Colon (tissue), 2 donors: Measurements from ENCODE around the gene ABTB1.
"Not testable (repeated sequence)": the region's sequence is repeated elsewhere in the genome, so short reads cannot be mapped to it uniquely, and the experiment has no call there.

Source experiments
- FAIRE-seq: peaks from 2 replicates; lab custom pipeline; 2012; peaks lifted over from hg19 to GRCh38; lab: Jason Lieb, UNC
- donor health status: control.
- donor health status: control.

ABTB1 gene

GRCh38 chr3:127673191-127674100 lies 694 bp downstream of the ABTB1 start:
- no peak for FAIRE-seq

GRCh38 chr3:127674101-127674721 lies 1.5 kb downstream of the ABTB1 start:
- no peak for FAIRE-seq

- FAIRE-seq: no peak
These were observed 2.0 kb downstream of the ABTB1 start for GRCh38 chr3:127674790-127675189.

- FAIRE-seq: no peak
These were observed 3.1 kb downstream of the ABTB1 start for GRCh38 chr3:127675651-127676391.

GRCh38 chr3:127676456-127676855 lies 3.7 kb downstream of the ABTB1 start:
- no peak for FAIRE-seq

- FAIRE-seq: no peak
These were observed 4.2 kb downstream of the ABTB1 start for GRCh38 chr3:127676921-127677351.

GRCh38 chr3:127677541-127678314 lies 5.0 kb downstream of the ABTB1 start:
- no peak for FAIRE-seq

- FAIRE-seq: no peak
These were observed 5.5 kb downstream of the ABTB1 start for GRCh38 chr3:127678315-127678599.

- FAIRE-seq: no peak
These were observed 6.1 kb downstream of the ABTB1 start for GRCh38 chr3:127678611-127679533.

GRCh38 chr3:127679534-127680145 lies 6.9 kb downstream of the ABTB1 start:
- no peak for FAIRE-seq

GRCh38 chr3:127680146-127680661 lies 7.5 kb downstream of the ABTB1 start:
- FAIRE-seq: no peak

GRCh38 chr3:127680798-127681221 lies 8.1 kb downstream of the ABTB1 start:
- FAIRE-seq: no peak

GRCh38 chr3:127682175-127682554 lies 9.4 kb downstream of the ABTB1 start:
- FAIRE-seq: not testable (repeated sequence)

- FAIRE-seq: no peak
These were observed 9.8 kb downstream of the ABTB1 start for GRCh38 chr3:127682561-127682960.

GRCh38 chr3:127684871-127685707 lies 12.3 kb downstream of the ABTB1 start:
- FAIRE-seq: no peak

GRCh38 chr3:127685708-127686511 lies 13.2 kb downstream of the ABTB1 start:
- FAIRE-seq: no peak

- no peak for FAIRE-seq
These were observed 13.8 kb downstream of the ABTB1 start for GRCh38 chr3:127686512-127686894.

- no peak for FAIRE-seq
These were observed 14.5 kb downstream of the ABTB1 start for GRCh38 chr3:127687228-127687737.
